ENCODE data around the gene MUS81.

MUS81 gene

GRCh38 chr11:65865550-65866172 is 5.4 kb downstream of the MUS81 start:
- peaks cover 36% of the 10 kb centered on the region for H3K4me1 ChIP-seq (ENCODE audit: insufficient read depth, low read length)
- no peak for ATAC-seq (ENCODE audit: insufficient read depth, low read depth)
- H3K79me2 ChIP-seq (ENCODE audit: insufficient read depth, low read length): peaks cover 28% of the 10 kb centered on the region

GRCh38 chr11:65866509-65867283 is 6.5 kb downstream of the MUS81 start:
- H3K4me2 ChIP-seq (ENCODE audit: insufficient read depth, low read length): no peak overlapping the region
- no peaks in the 10 kb centered on the region for H3K27me3 ChIP-seq (ENCODE audit: insufficient read depth, low read length, poor library complexity)
- ATAC-seq (ENCODE audit: insufficient read depth, low read depth): no peak
- peaks cover 37% of the 10 kb centered on the region for H4K20me1 ChIP-seq (ENCODE audit: insufficient read depth, low read length)
- peaks cover 29% of the 10 kb centered on the region for H3K4me1 ChIP-seq (ENCODE audit: insufficient read depth, low read length)
- H3K9me3 ChIP-seq (ENCODE audit: insufficient read depth, low read length, severe bottlenecking): no peaks in the 10 kb centered on the region
- H3K36me3 ChIP-seq (ENCODE audit: insufficient read depth, low read length): peaks cover 57% of the 10 kb centered on the region
- H3K79me2 ChIP-seq (ENCODE audit: insufficient read depth, low read length): peaks cover 18% of the 10 kb centered on the region
- DNase-seq: no peak
- H2AFZ ChIP-seq (ENCODE audit: low read depth, low read length): no peak overlapping the region
- H3K4me3 ChIP-seq (ENCODE audit: low read depth in 1 of 2, low read length in 2 of 2): no peak overlapping the region
- H3K9ac ChIP-seq (ENCODE audit: low read depth, low read length): no peak overlapping the region
- TF ChIP-seq, protein P1, sequence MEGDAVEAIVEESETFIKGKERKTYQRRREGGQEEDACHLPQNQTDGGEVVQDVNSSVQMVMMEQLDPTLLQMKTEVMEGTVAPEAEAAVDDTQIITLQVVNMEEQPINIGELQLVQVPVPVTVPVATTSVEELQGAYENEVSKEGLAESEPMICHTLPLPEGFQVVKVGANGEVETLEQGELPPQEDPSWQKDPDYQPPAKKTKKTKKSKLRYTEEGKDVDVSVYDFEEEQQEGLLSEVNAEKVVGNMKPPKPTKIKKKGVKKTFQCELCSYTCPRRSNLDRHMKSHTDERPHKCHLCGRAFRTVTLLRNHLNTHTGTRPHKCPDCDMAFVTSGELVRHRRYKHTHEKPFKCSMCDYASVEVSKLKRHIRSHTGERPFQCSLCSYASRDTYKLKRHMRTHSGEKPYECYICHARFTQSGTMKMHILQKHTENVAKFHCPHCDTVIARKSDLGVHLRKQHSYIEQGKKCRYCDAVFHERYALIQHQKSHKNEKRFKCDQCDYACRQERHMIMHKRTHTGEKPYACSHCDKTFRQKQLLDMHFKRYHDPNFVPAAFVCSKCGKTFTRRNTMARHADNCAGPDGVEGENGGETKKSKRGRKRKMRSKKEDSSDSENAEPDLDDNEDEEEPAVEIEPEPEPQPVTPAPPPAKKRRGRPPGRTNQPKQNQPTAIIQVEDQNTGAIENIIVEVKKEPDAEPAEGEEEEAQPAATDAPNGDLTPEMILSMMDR (IDR thresholded peaks at IDR 0.05; ENCODE audit: borderline replicate concordance, extremely low read depth, low read length, poor library complexity, severe bottlenecking): no peak
- no peak for TF ChIP-seq EZH2 (IDR thresholded peaks at IDR 0.05; ENCODE audit: borderline replicate concordance, low read depth, low read length, severe bottlenecking)
- H3K27ac ChIP-seq (ENCODE audit: low read length): no peak overlapping the region

More at GRCh38 chr11:65865550-65866172, 5.4 kb downstream of the MUS81 start:
- Histone ChIP-seq H3K9me3 (ENCODE audit: insufficient read depth, low read length, severe bottlenecking) (no peaks in the 10 kb centered on the region), H3K4me3 (ENCODE audit: low read depth in 1 of 2, low read length in 2 of 2) (no peak overlapping the region), H2AFZ (ENCODE audit: low read depth, low read length) (no peak overlapping the region), H4K20me1 (ENCODE audit: insufficient read depth, low read length) (peaks cover 46% of the 10 kb centered on the region), H3K9ac (ENCODE audit: low read depth, low read length) (no peak overlapping the region), H3K27me3 (ENCODE audit: insufficient read depth, low read length, poor library complexity) (no peaks in the 10 kb centered on the region), H3K27ac (ENCODE audit: low read length) (no peak overlapping the region), H3K4me2 (ENCODE audit: insufficient read depth, low read length) (no peak overlapping the region), H3K36me3 (ENCODE audit: insufficient read depth, low read length) (peaks cover 66% of the 10 kb centered on the region)
- no peak for TF ChIP-seq EZH2 (IDR thresholded peaks at IDR 0.05; ENCODE audit: borderline replicate concordance, low read depth, low read length, severe bottlenecking)
- TF ChIP-seq, protein P1 (IDR thresholded peaks at IDR 0.05; ENCODE audit: borderline replicate concordance, extremely low read depth, low read length, poor library complexity, severe bottlenecking): no peak
- no peak for DNase-seq

DNA sequence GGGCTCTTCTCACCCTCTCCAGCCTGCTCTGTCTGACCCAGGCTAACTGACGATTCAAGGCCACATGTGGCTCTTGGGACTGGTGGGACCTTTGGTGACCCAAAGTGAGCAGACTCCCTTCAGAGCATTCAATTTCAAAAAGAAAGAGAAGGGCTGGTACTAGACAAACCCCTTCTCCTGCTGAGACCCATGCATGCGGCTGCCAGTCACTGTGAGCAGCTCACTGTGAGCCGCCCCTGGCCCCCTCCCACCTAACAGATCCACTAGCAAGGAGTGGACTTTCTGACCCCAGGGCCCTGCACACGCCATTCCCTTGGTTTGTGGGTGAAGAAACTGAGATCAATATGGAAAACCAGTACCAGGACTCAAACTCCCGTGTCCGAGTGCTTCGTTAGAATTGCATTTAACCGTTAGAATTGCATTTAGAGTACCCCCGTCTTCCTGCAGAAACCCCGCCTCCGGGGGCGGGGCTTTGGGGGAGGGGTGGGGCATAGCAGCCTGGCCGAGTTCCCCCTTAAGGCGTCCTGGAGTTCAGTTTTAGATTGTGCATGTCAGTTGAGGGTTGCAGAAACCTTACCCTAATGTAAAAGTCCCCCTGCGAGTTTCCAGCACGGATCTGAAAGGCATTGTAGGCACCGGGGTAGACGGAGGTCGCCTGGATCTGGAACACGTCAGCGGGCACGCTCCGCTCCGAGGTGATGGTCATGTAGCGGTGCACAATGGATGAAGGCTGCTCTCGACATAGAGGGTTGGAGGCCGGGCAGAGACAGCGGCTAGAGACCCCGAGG is 7.2 kb downstream of the MUS81 start:
- no peak for TF ChIP-seq EZH2 (IDR thresholded peaks at IDR 0.05; ENCODE audit: borderline replicate concordance, low read depth, low read length, severe bottlenecking)
- TF ChIP-seq, protein P1 (IDR thresholded peaks at IDR 0.05; ENCODE audit: borderline replicate concordance, extremely low read depth, low read length, poor library complexity, severe bottlenecking): no peak
- DNase-seq (peak; percentile 54), ATAC-seq (ENCODE audit: insufficient read depth, low read depth) (peak; percentile 12; the same call in 1 of the 3 replicates)
- Histone ChIP-seq H3K27me3 (ENCODE audit: insufficient read depth, low read length, poor library complexity) (no peaks in the 10 kb centered on the region), H3K27ac (ENCODE audit: low read length) (no peak overlapping the region), H3K79me2 (ENCODE audit: insufficient read depth, low read length) (peaks cover 10% of the 10 kb centered on the region), H2AFZ (ENCODE audit: low read depth, low read length) (no peak overlapping the region), H3K4me1 (ENCODE audit: insufficient read depth, low read length) (peaks cover 21% of the 10 kb centered on the region), H3K9me3 (ENCODE audit: insufficient read depth, low read length, severe bottlenecking) (no peaks in the 10 kb centered on the region), H3K9ac (ENCODE audit: low read depth, low read length) (no peak overlapping the region), H3K4me3 (ENCODE audit: low read depth in 1 of 2, low read length in 2 of 2) (no peak overlapping the region), H4K20me1 (ENCODE audit: insufficient read depth, low read length) (peaks cover 32% of the 10 kb centered on the region), H3K36me3 (ENCODE audit: insufficient read depth, low read length) (peaks cover 49% of the 10 kb centered on the region), H3K4me2 (ENCODE audit: insufficient read depth, low read length) (no peak overlapping the region)
